ENCODE data around the gene OPTC. TPM values are rescaled to one million over a fixed set of nuclear protein-coding genes. Genes with fewer than 3 reads are reported as not detected.

OPTC gene
- total and polyA plus RNA-seq, 9 of the 15 experiments (the other 6 are each of a cell fraction or from before 2014, with no cell fraction given): not detected

GRCh38 chr1:203534012-203534411, 40.1 kb downstream of the OPTC start:
- H3K4me1 ChIP-seq (replicated peaks in 1 of 2; ENCODE audit: control insufficient read depth in 2 of 2, insufficient read depth in 2 of 2, low read length in 2 of 2): no peaks in the 10 kb centered on the region
- H4K20me1 ChIP-seq (replicated peaks; ENCODE audit: control insufficient read depth, insufficient read depth, low read length): no peaks in the 10 kb centered on the region
- DNase-seq (ENCODE audit: extremely low read depth in 1 of 4, low spot score in 3 of 4) (no peak), FAIRE-seq (no peak), ATAC-seq (no peak)
- no peak overlapping the region for H3K9ac ChIP-seq (ENCODE audit: insufficient read depth in 1 of 2, low read depth in 2 of 2, low read length in 2 of 2)
- POLR2A ChIA-PET: interaction anchor here (0.9 kb wide), 1 partner anchor 14 kb away, joined by 6 read pairs; no protein-coding TSS in a partner anchor
- CTCF ChIA-PET (ENCODE audit: low intra/inter-chr PET ratio): no interaction called here
- in situ Hi-C loops (cut with MboI): no loop called here
- BruUV-seq (replicated peaks): no TSS peak
- no peak overlapping the region for H2AFZ ChIP-seq (ENCODE audit: low read depth, low read length)
- peaks cover 27 to 59% of the 10 kb centered on the region in 2 experiments for H3K27me3 ChIP-seq (ENCODE audit: control insufficient read depth in 2 of 2, insufficient read depth in 2 of 2, low read length in 2 of 2)
- H3K9me1 ChIP-seq (ENCODE audit: control insufficient read depth, insufficient read depth, low read length): no peaks in the 10 kb centered on the region
- no peak overlapping the region for H3K4me3 ChIP-seq
- no peaks in the 10 kb centered on the region for H3K79me2 ChIP-seq (ENCODE audit: control insufficient read depth, insufficient read depth, low read length)
- TF ChIP-seq ZNF707 (CRISPR knock-in tag; conservative IDR thresholded peaks at IDR 0.05) (no peak), CBX2 (IDR thresholded peaks at IDR 0.05; ENCODE audit: insufficient read depth, low read length, poor library complexity, severe bottlenecking) (no peak), CC2D1A (IDR thresholded peaks at IDR 0.05) (no peak), SPI1 (IDR thresholded peaks at IDR 0.05; ENCODE audit: borderline replicate concordance, low read depth, low read length) (no peak), CBFA2T3 (IDR thresholded peaks at IDR 0.05) (no peak), POU5F1 (IDR thresholded peaks at IDR 0.05; ENCODE audit: borderline replicate concordance, low read depth, low read length, partially characterized antibody) (no peak), ETS2 (tag; IDR thresholded peaks at IDR 0.05; ENCODE audit: borderline replicate concordance, poor library complexity, severe bottlenecking) (no peak), ZNF586 (CRISPR knock-in tag; conservative IDR thresholded peaks at IDR 0.05) (no peak), NKRF (IDR thresholded peaks at IDR 0.05; ENCODE audit: borderline replicate concordance) (no peak), SMAD2 (IDR thresholded peaks at IDR 0.05; ENCODE audit: low read depth, low read length) (no peak), FOXJ3 (CRISPR knock-in tag; IDR thresholded peaks at IDR 0.05) (no peak), FOXP4 (CRISPR knock-in tag; IDR thresholded peaks at IDR 0.05; ENCODE audit: borderline replicate concordance) (no peak), NR2C2 (CRISPR knock-in tag; IDR thresholded peaks at IDR 0.05) (no peak), NR2C2 (tag; IDR thresholded peaks at IDR 0.05) (no peak), ZNF76 (CRISPR knock-in tag; IDR thresholded peaks at IDR 0.05; ENCODE audit: borderline replicate concordance) (no peak), BRCA1 (IDR thresholded peaks at IDR 0.05) (no peak), BRCA1 (CRISPR knock-in tag; IDR thresholded peaks at IDR 0.05) (no peak)
- no peaks in the 10 kb centered on the region for H3K9me3 ChIP-seq (replicated peaks; ENCODE audit: control insufficient read depth, insufficient read depth, low read depth, low read length)
- H3K4me2 ChIP-seq (ENCODE audit: insufficient read depth, low read length): no peak overlapping the region
- H3K36me3 ChIP-seq (ENCODE audit: control insufficient read depth, insufficient read depth, low read length): no peaks in the 10 kb centered on the region
- no peak overlapping the region for H3K27ac ChIP-seq (ENCODE audit: extremely low read depth, low read depth, low read length)
- intact Hi-C loops (cut with micrococcal nuclease): no loop called here

Measured in K562 (cell line).